Tibial nerve (tissue), 4 donors: ENCODE measurements around the gene CLASP1. TPM values are rescaled to one million over a fixed set of nuclear protein-coding genes. Genes with fewer than 3 reads are reported as not detected.
"Not testable (repeated sequence)": the region's sequence is repeated elsewhere in the genome, so short reads cannot be mapped to it uniquely, and the experiment has no call there.

Experiments
- DNase-seq, 2 donors: peaks; one replicate each; pipeline ENCODE4 v3.0.0-alpha.2; 2019; ENCODE audit warnings: low spot score in 2 of 2
- H3K27ac ChIP-seq, 4 donors: fragments of 200-600 bp; sonication (generic) in 3 of 4; one replicate each; pipeline ENCODE4 v1.5.1; 2017 to 2019; ENCODE audit warnings: mild to moderate bottlenecking in 1 of 4
- H3K27me3 ChIP-seq, 2 donors: fragments of 200-600 bp; sonication (generic) in 1 of 2; one replicate each; pipeline versions ENCODE4 v1.5.1 to v1.6.0; 2017 to 2019
- H3K36me3 ChIP-seq, 3 donors: fragments of 200-600 bp; sonication (generic); one replicate each; pipeline ENCODE4 v1.5.1; 2018 to 2019
- H3K4me1 ChIP-seq, 4 donors: fragments of 200-600 bp; sonication (generic) in 3 of 4; one replicate each; pipeline ENCODE4 v1.5.1; 2017 to 2019
- H3K4me3 ChIP-seq, 4 donors: fragments of 200-600 bp; sonication (generic) in 3 of 4; one replicate each; pipeline ENCODE4 v1.5.1; 2017 to 2019; ENCODE audit warnings: mild to moderate bottlenecking in 1 of 4, moderate library complexity in 1 of 4
- H3K9me3 ChIP-seq, 4 donors: fragments of 200-600 bp; sonication (generic) in 3 of 4; one replicate each; pipeline ENCODE4 v1.5.1; 2017 to 2019
- CTCF ChIP-seq, 5 experiments: fragments of 200-600 bp in 3 of 5; fragments of 450-650 bp in 2 of 5; sonication (generic) in 3 of 5; IDR thresholded peaks; one replicate each; pipeline ENCODE4 v1.5.1; 2016 to 2019; ENCODE audit warnings: antibody characterized with exemption in 5 of 5, mild to moderate bottlenecking in 3 of 5, moderate library complexity in 2 of 5
- EP300 ChIP-seq, 2 donors: sonication (generic); formaldehyde crosslinking; IDR thresholded peaks; one replicate each; pipeline ENCODE4 v1.6.1; 2017; ENCODE audit warnings: antibody characterized with exemption in 2 of 2, mild to moderate bottlenecking in 1 of 2
- POLR2A ChIP-seq, 2 donors: fragments of 450-650 bp; IDR thresholded peaks; one replicate each; pipeline ENCODE4 v1.6.1; 2017; ENCODE audit warnings: antibody characterized with exemption in 2 of 2, mild to moderate bottlenecking in 2 of 2, moderate library complexity in 2 of 2
- WGBS, 2 donors: methylation state at CpG; one replicate each; pipeline ENCODE4 v1.1.5; 2018; 5-methylcytosine and 5-hydroxymethylcytosine counted together
- total RNA-seq, 4 donors: library from RNA; depleted of rRNA; stranded (reverse); fragments of >200 nt; gene quantifications; one replicate each; pipeline ENCODE4 v1.1.0, GENCODE V29; 2016

Gene CLASP1
- total RNA-seq, 4 donors from 2014 or later = 72.8 to 164 (median 88.6) TPM

GRCh38 chr2:121326628-121327027 lies 322.6 kb downstream of the CLASP1 start:
- Histone ChIP-seq H3K36me3 (no peaks in the 10 kb centered on the region), H3K4me1 (no peaks in the 10 kb centered on the region), H3K9me3 (no peaks in the 10 kb centered on the region), H3K27me3 (no peaks in the 10 kb centered on the region), H3K4me3 (no peak overlapping the region), H3K27ac (no peak overlapping the region)
- no peak for DNase-seq
- TF ChIP-seq CTCF (IDR thresholded peaks at IDR 0.05) (no peak), POLR2A (IDR thresholded peaks at IDR 0.05) (no peak), EP300 (IDR thresholded peaks at IDR 0.05) (no peak)
- WGBS, 2 donors = 96% methylated on average over 8 of the region's 8 CpGs

- no peak for TF ChIP-seq CTCF (IDR thresholded peaks at IDR 0.05)
- no peak for TF ChIP-seq POLR2A (IDR thresholded peaks at IDR 0.05)
- TF ChIP-seq EP300 (IDR thresholded peaks at IDR 0.05) = no peak
- Histone ChIP-seq H3K27me3 (no peaks in the 10 kb centered on the region), H3K36me3 (no peaks in the 10 kb centered on the region), H3K9me3 (no peaks in the 10 kb centered on the region), H3K4me3 (no peak overlapping the region), H3K4me1 (no peaks in the 10 kb centered on the region), H3K27ac (no peak overlapping the region)
- DNase-seq = no peak
- WGBS, 2 donors = 93% methylated on average over 7 of the region's 7 CpGs
Measured at GRCh38 chr2:121324601-121325000, 324.7 kb downstream of the CLASP1 start.

GRCh38 chr2:121321476-121321875 lies 327.8 kb downstream of the CLASP1 start:
- WGBS, 2 donors = 79 to 80% methylated on average over 5 to 8 of the region's 8 CpGs
- DNase-seq = no peak

GRCh38 chr2:121319941-121320340 lies 329.3 kb downstream of the CLASP1 start:
- H3K27me3 ChIP-seq = no peaks in the 10 kb centered on the region
- H3K27ac ChIP-seq = no peak overlapping the region
- DNase-seq = no peak
- H3K36me3 ChIP-seq = no peaks in the 10 kb centered on the region
- no peaks in the 10 kb centered on the region for H3K9me3 ChIP-seq
- no peak for TF ChIP-seq EP300 (IDR thresholded peaks at IDR 0.05)
- TF ChIP-seq POLR2A (IDR thresholded peaks at IDR 0.05) = no peak
- TF ChIP-seq CTCF (IDR thresholded peaks at IDR 0.05) = no peak
- 79 to 87% methylated on average over 3 of the region's 3 CpGs for WGBS, 2 donors
- H3K4me3 ChIP-seq = no peak overlapping the region
- H3K4me1 ChIP-seq = no peaks in the 10 kb centered on the region

More at GRCh38 chr2:121321476-121321875, 327.8 kb downstream of the CLASP1 start:
- no peaks in the 10 kb centered on the region for H3K9me3 ChIP-seq
- no peak overlapping the region for H3K27ac ChIP-seq
- H3K4me3 ChIP-seq = no peak overlapping the region
- TF ChIP-seq CTCF (IDR thresholded peaks at IDR 0.05) (no peak), EP300 (IDR thresholded peaks at IDR 0.05) (no peak), POLR2A (IDR thresholded peaks at IDR 0.05) (no peak)
- no peaks in the 10 kb centered on the region for H3K27me3 ChIP-seq
- no peaks in the 10 kb centered on the region for H3K4me1 ChIP-seq
- no peaks in the 10 kb centered on the region for H3K36me3 ChIP-seq

GRCh38 chr2:121316986-121317385 lies 332.3 kb downstream of the CLASP1 start:
- no peak for DNase-seq

GRCh38 chr2:121313701-121314100 lies 335.6 kb downstream of the CLASP1 start:
- H3K36me3 ChIP-seq, H3K27ac ChIP-seq, H3K4me1 ChIP-seq, H3K4me3 ChIP-seq, H3K27me3 ChIP-seq, H3K9me3 ChIP-seq, DNase-seq: not testable (repeated sequence)
- 78 to 86% methylated on average over 15 of the region's 15 CpGs for WGBS, 2 donors

More at GRCh38 chr2:121316986-121317385, 332.3 kb downstream of the CLASP1 start:
- Histone ChIP-seq H3K4me3 (no peak overlapping the region), H3K4me1 (no peaks in the 10 kb centered on the region), H3K27me3 (no peaks in the 10 kb centered on the region), H3K27ac (no peak overlapping the region), H3K36me3 (no peaks in the 10 kb centered on the region), H3K9me3 (no peaks in the 10 kb centered on the region)
- TF ChIP-seq EP300 (IDR thresholded peaks at IDR 0.05) = no peak
- TF ChIP-seq CTCF (IDR thresholded peaks at IDR 0.05) = no peak
- TF ChIP-seq POLR2A (IDR thresholded peaks at IDR 0.05) = no peak
- WGBS, 2 donors = 90 to 94% methylated on average over 7 of the region's 7 CpGs
